H1 (cell line): Measurements from ENCODE around the gene NSD2.

Experiments used
- POLR2A ChIP-seq, 2 experiments: IDR thresholded peaks; 1 replicate in 1 of 2; 2 replicates in 1 of 2; pipeline ENCODE4 v1.6.1; 2011; ENCODE audit warnings: low read depth in 2 of 2, low read length in 2 of 2, mild to moderate bottlenecking in 2 of 2; ENCODE audit errors: control extremely low read depth in 1 of 2
- POLR2AphosphoS5 ChIP-seq: IDR thresholded peaks from 2 replicates; pipeline ENCODE4 v1.6.1; 2011; ENCODE audit warnings: low read depth, low read length
- RAD21 ChIP-seq, 2 experiments: IDR thresholded peaks in 1 of 2; conservative IDR thresholded peaks in 1 of 2; 2 replicates each; pipeline ENCODE4 v1.6.1; 2011; ENCODE audit warnings: low read depth in 2 of 2, low read length in 2 of 2, improper control_type of control experiment in 1 of 2, inconsistent platforms in 1 of 2, mild to moderate bottlenecking in 1 of 2, moderate library complexity in 1 of 2
- ZNF274 ChIP-seq: IDR thresholded peaks from 2 replicates; pipeline ENCODE4 v1.7.0; 2012; ENCODE audit warnings: low read length, borderline replicate concordance; ENCODE audit errors: extremely low read depth
- TF ChIP-seq, protein P1 (sequence below), 3 experiments: IDR thresholded peaks; 1 replicate in 2 of 3; 2 replicates in 1 of 3; pipeline versions ENCODE4 v1.5.1 to v1.6.1; 2011; ENCODE audit warnings: low read length in 3 of 3, mild to moderate bottlenecking in 3 of 3, inconsistent platforms in 2 of 3, low read depth in 1 of 3, moderate library complexity in 1 of 3; ENCODE audit not compliant: insufficient read depth in 1 of 3; ENCODE audit errors: control extremely low read depth in 1 of 3

DNA sequence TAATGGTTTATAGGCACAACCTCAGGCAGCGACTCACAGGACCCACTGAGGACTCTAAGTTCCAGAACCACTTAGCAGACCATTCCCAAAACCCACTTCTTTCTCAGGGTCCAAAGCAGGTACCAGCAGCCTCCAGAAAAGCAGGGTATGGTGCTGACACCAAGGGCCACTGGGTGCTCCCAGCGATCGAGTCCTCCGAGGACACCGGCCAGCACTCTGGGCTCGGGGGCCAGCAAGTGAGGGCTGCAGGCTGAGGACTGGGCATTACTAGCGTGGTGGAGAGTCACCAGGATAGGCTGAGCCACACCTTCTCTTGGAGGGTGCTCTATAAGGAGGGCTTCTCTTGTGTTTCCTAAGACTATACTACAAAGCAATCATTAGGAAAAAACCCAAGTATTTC lies 34.5 kb upstream of the NSD2 start:
- TF ChIP-seq, protein P1, sequence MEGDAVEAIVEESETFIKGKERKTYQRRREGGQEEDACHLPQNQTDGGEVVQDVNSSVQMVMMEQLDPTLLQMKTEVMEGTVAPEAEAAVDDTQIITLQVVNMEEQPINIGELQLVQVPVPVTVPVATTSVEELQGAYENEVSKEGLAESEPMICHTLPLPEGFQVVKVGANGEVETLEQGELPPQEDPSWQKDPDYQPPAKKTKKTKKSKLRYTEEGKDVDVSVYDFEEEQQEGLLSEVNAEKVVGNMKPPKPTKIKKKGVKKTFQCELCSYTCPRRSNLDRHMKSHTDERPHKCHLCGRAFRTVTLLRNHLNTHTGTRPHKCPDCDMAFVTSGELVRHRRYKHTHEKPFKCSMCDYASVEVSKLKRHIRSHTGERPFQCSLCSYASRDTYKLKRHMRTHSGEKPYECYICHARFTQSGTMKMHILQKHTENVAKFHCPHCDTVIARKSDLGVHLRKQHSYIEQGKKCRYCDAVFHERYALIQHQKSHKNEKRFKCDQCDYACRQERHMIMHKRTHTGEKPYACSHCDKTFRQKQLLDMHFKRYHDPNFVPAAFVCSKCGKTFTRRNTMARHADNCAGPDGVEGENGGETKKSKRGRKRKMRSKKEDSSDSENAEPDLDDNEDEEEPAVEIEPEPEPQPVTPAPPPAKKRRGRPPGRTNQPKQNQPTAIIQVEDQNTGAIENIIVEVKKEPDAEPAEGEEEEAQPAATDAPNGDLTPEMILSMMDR (IDR thresholded peaks at IDR 0.05; ENCODE audit: control extremely low read depth in 1 of 3, insufficient read depth in 1 of 3, low read depth in 1 of 3, low read length in 3 of 3), result no peak
- TF ChIP-seq RAD21 (IDR thresholded peaks at IDR 0.05 in 1 of 2, conservative IDR thresholded peaks at IDR 0.05 in 1 of 2; ENCODE audit: low read depth in 2 of 2, low read length in 2 of 2), result no peak
- TF ChIP-seq ZNF274, result no peak
- TF ChIP-seq POLR2A (IDR thresholded peaks at IDR 0.05; ENCODE audit: control extremely low read depth in 1 of 2, low read depth in 2 of 2, low read length in 2 of 2), result no peak
- TF ChIP-seq POLR2AphosphoS5, result no peak
